ENCODE results near the gene CCDC90B. TPM values are rescaled to one million over a fixed set of nuclear protein-coding genes. Genes with fewer than 3 reads are reported as not detected.

Gene CCDC90B
- total RNA-seq, 3 donors from 2014 or later = 35.2 to 47.7 (median 35.4) TPM

DNA sequence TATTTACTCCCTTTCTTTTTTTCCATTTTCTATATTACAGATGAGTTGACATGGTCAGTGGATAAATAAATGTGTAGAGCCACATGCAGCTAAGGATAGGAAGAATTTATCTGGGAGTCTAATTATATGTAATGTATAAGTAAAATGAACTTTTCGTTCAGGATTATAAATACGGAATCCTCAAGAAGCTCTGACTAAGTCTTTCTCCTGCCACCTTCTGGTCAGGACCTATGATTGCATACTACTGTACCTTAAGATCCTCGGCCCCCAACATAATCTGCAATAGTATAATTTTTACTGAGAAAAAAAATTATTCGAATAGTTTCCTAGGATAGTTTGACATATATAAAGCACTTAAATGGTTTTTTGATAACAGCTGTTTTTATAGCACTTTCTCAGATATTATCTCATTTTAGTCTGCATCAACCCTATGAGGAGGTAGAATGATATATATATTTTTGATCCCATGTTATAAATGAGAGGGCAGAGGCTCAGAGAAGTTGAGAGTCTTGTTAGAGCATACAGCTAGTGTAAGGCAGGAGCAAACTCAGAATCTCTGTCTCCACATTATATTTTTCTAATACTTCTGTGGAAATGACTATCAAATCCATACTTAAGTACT is 36.1 kb downstream of the CCDC90B start:
- intact Hi-C loops (cut with DNase I; ENCODE audit: low total_unique reads) = no loop called here
- no peaks in the 10 kb centered on the region for H3K4me1 ChIP-seq
- TF ChIP-seq, protein P1, sequence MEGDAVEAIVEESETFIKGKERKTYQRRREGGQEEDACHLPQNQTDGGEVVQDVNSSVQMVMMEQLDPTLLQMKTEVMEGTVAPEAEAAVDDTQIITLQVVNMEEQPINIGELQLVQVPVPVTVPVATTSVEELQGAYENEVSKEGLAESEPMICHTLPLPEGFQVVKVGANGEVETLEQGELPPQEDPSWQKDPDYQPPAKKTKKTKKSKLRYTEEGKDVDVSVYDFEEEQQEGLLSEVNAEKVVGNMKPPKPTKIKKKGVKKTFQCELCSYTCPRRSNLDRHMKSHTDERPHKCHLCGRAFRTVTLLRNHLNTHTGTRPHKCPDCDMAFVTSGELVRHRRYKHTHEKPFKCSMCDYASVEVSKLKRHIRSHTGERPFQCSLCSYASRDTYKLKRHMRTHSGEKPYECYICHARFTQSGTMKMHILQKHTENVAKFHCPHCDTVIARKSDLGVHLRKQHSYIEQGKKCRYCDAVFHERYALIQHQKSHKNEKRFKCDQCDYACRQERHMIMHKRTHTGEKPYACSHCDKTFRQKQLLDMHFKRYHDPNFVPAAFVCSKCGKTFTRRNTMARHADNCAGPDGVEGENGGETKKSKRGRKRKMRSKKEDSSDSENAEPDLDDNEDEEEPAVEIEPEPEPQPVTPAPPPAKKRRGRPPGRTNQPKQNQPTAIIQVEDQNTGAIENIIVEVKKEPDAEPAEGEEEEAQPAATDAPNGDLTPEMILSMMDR (IDR thresholded peaks at IDR 0.05) = peak; percentile 48 to 71 (median 61)
- no peak for TF ChIP-seq POLR2AphosphoS5 (IDR thresholded peaks at IDR 0.05)
- no peak for DNase-seq (ENCODE audit: low spot score in 2 of 2)
- no peaks in the 10 kb centered on the region for H3K36me3 ChIP-seq
- no peak overlapping the region for H3K4me3 ChIP-seq
- H3K27me3 ChIP-seq = no peaks in the 10 kb centered on the region
- H3K9me3 ChIP-seq = no peaks in the 10 kb centered on the region
- no peak overlapping the region for H3K27ac ChIP-seq

DNA sequence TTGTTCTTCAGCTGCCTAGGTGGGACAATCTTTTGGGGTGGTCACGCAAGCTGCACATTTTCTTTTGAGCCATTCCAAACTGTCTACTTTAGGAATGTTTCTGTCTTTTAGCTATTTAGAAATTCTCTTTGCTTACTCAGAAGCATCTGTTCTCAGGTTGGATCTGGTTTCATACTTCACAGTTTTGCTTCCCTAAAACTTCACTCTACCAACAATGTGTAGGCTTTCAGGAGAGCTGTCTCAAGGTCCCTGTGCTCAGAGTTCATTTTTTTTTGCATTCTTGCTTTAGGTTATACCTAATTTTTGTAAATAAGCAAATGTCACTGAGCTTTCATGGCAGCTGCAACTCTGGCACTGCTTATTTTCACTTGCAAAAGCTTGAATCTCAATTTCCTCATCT is 36.7 kb downstream of the CCDC90B start:
- TF ChIP-seq POLR2A (IDR thresholded peaks at IDR 0.05) (no peak), POLR2AphosphoS5 (IDR thresholded peaks at IDR 0.05) (no peak)
- TF ChIP-seq, protein P1 (IDR thresholded peaks at IDR 0.05) = no peak
- intact Hi-C loops (cut with DNase I; ENCODE audit: low total_unique reads) = no loop called here
- H3K27ac ChIP-seq = no peak overlapping the region
- no peaks in the 10 kb centered on the region for H3K9me3 ChIP-seq
- no peak for DNase-seq (ENCODE audit: low spot score in 2 of 2)
- H3K4me1 ChIP-seq = no peaks in the 10 kb centered on the region
- H3K4me3 ChIP-seq = no peak overlapping the region
- no peaks in the 10 kb centered on the region for H3K36me3 ChIP-seq
- H3K27me3 ChIP-seq = no peaks in the 10 kb centered on the region

GRCh38 chr11:83241291-83241946 is 44.7 kb downstream of the CCDC90B start:
- Histone ChIP-seq H3K4me1 (no peaks in the 10 kb centered on the region), H3K4me3 (no peak overlapping the region), H3K27ac (no peak overlapping the region), H3K9me3 (no peaks in the 10 kb centered on the region), H3K27me3 (no peaks in the 10 kb centered on the region), H3K36me3 (no peaks in the 10 kb centered on the region)
- DNase-seq (ENCODE audit: low spot score in 2 of 2) = peak in 1 of 2 donors; percentile 24
- TF ChIP-seq, protein P1 (IDR thresholded peaks at IDR 0.05) = peak in 2 of 3 donors; percentile 47 to 48
- no peak for TF ChIP-seq POLR2A (IDR thresholded peaks at IDR 0.05)
- intact Hi-C loops (cut with DNase I; ENCODE audit: low total_unique reads) = no loop called here

DNA sequence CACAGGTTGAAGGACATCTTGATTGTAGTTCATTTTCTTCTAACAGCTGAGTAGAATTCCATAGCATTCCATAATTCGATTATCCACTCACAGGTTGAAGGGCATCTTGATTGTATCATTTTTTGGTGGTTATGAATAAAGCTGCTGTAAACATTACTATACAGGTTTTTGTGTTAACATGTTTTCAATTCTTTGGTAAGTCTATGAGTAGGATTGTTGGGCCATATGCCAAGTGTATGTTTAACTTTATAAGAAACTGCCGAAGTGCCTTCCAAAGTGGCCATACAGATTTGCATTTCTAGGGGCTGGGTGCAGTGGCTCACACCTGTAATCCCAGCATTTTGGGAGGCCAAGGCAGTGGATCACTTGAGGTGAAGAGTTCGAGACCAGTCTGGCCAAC is 48.1 kb downstream of the CCDC90B start:
- no peaks in the 10 kb centered on the region for H3K27me3 ChIP-seq
- no peak overlapping the region for H3K4me3 ChIP-seq
- no peak for DNase-seq (ENCODE audit: low spot score in 2 of 2)
- H3K36me3 ChIP-seq = no peaks in the 10 kb centered on the region
- no peak overlapping the region for H3K27ac ChIP-seq
- TF ChIP-seq POLR2A (IDR thresholded peaks at IDR 0.05) (no peak), POLR2AphosphoS5 (IDR thresholded peaks at IDR 0.05) (no peak)
- TF ChIP-seq, protein P1 (IDR thresholded peaks at IDR 0.05) = no peak
- H3K9me3 ChIP-seq = no peaks in the 10 kb centered on the region
- no peaks in the 10 kb centered on the region for H3K4me1 ChIP-seq
- intact Hi-C loops (cut with DNase I; ENCODE audit: low total_unique reads) = no loop called here

DNA sequence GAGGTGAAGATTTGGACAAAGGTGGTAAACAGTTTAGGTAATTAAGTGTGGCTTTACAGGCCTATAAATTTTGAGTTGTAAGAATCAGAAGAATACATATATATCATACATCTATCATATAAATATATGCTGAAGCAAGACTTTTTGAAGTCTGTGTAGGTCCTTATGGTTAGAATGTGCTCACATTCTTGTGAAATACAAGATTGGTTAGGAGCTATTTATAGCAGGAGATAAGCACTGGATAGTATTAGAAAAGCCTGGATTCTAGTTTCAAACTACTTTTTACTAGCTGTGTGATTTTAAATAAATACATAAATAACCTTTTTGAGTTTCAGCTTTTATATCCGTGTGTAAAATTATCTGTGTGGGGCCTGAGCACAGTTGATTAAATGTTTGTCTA is 50.3 kb downstream of the CCDC90B start:
- intact Hi-C loops (cut with DNase I; ENCODE audit: low total_unique reads) = no loop called here
- no peak for TF ChIP-seq POLR2AphosphoS5 (IDR thresholded peaks at IDR 0.05)
- no peak for TF ChIP-seq POLR2A (IDR thresholded peaks at IDR 0.05)
- TF ChIP-seq, protein P1 (IDR thresholded peaks at IDR 0.05) = no peak
- DNase-seq (ENCODE audit: low spot score in 2 of 2) = no peak
- H3K27me3 ChIP-seq = no peaks in the 10 kb centered on the region
- no peaks in the 10 kb centered on the region for H3K36me3 ChIP-seq
- no peak overlapping the region for H3K27ac ChIP-seq
- H3K4me1 ChIP-seq = no peaks in the 10 kb centered on the region
- no peaks in the 10 kb centered on the region for H3K9me3 ChIP-seq
- H3K4me3 ChIP-seq = no peak overlapping the region
